ENCODE data around the gene SELENOS.

GRCh38 chr15:101325263-101326025, 48.2 kb upstream of the SELENOS start:
- TF ChIP-seq CTCF (IDR thresholded peaks at IDR 0.05) (no peak), POLR2A (IDR thresholded peaks at IDR 0.05; ENCODE audit: low read depth) (no peak), EP300 (IDR thresholded peaks at IDR 0.05) (no peak)

All from esophagus muscularis mucosa (tissue), 4 donors.